Measurements from ENCODE around the gene UBE2J1. TPM values are rescaled to one million over a fixed set of nuclear protein-coding genes. Genes with fewer than 3 reads are reported as not detected.
"Not testable (repeated sequence)": the region's sequence is repeated elsewhere in the genome, so short reads cannot be mapped to it uniquely, and the experiment has no call there.

Gene UBE2J1
- total RNA-seq, 1 donor, result 29.4 TPM

DNA sequence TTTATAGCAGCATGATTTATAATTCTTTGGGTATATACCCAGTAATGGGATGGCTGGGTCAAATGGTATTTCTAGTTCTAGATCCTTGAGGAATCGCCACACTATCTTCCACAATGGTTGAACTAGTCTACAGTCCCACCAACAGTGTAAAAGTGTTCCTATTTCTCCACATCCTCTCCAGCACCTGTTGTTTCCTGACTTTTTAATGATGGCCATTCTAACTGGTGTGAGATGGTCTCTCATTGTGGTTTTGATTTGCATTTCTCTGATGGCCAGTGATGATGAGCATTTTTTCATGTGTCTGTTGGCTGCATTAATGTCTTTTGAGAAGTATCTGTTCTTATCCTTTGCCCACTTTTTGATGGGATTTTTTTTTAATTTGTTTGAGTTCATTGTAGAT lies 57.4 kb downstream of the UBE2J1 start:
- DNase-seq (ENCODE audit: low read depth in 2 of 3, low spot score in 2 of 3), result not testable (repeated sequence)

DNA sequence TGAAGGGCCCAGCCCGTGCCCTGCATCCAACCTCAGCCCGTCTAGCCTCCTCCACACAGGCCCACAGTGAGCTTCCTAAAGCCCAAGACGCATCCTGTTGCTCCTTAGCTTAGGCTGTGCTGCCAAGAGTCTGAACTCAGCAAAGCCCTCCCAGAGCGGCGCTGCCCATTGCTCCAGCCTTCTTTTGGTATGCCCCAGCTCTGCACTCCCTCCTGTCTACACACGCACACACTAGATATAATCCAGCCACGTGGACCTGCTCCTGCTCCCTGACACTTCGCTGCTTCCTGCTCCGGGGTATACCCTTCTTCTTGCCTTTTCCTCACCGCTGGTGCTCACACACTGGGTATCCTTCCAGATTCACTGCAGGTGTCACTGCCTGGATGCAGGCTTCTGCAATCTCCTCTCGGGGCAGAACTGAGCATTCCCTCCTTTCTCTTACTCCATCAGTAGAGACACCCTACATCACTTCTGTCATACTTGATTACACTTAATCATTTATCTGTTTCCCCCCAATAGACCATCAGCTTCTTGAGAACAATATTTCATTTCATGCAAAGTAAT lies 61.2 kb downstream of the UBE2J1 start:
- DNase-seq (ENCODE audit: low read depth in 2 of 3, low spot score in 2 of 3), result no peak

DNA sequence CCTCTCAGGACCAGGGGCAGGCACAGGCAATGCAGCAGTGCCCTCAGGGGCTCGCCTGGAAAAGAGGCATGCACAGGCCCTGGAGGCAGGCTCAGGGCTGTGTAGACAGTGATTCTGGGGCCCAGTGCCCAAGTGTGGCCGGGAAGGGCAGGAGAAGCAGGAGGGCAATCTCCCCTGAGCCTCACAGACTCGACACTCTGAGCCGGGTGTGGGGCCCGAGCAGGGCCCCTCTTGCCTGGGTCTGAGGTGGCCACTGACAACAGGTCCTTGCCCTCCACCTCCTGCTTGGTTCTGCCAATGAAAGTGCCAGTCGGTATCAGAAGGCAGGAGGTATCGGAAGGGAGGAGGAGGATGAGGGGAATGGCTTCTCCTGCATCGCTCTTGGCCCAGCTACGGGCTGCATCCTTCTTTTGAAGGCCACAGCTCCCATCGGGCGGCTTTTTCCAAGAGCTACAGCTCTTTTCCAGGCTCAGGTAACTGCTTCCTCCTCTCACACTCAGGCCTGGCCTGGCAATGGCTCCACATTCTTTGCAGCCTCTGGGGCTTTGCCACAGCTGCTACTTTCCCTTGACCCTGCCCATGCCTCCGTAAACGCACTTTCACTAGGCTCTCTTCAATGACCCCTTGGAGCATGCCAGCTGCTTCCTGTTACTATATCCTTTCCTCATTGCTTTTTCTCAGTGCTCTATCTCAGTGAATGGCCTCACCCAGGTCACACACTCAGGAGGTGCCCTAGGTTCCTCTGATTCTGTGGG lies 61.9 kb downstream of the UBE2J1 start:
- DNase-seq (ENCODE audit: low read depth in 2 of 3, low spot score in 2 of 3), result no peak

DNA sequence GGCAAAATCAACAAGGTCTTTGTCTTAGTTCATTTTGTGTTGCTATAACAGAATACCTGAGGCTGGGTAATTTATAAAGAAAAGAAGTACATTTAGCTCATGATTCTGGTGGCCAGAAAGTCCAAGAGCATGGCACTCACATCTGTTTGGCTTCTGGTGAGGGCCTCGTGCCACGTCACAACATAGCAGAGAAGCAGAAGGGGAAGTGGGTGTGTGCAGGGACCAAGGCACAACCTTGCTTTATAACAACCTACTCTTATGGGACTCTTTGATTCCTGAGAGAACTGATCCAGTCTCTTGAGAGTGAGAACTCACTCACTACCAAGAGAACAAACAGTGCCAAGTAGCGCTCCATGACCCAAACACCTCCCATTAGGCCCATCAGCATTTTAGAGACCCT lies 62.8 kb downstream of the UBE2J1 start:
- no peak for DNase-seq (ENCODE audit: low read depth in 2 of 3, low spot score in 2 of 3)

DNA sequence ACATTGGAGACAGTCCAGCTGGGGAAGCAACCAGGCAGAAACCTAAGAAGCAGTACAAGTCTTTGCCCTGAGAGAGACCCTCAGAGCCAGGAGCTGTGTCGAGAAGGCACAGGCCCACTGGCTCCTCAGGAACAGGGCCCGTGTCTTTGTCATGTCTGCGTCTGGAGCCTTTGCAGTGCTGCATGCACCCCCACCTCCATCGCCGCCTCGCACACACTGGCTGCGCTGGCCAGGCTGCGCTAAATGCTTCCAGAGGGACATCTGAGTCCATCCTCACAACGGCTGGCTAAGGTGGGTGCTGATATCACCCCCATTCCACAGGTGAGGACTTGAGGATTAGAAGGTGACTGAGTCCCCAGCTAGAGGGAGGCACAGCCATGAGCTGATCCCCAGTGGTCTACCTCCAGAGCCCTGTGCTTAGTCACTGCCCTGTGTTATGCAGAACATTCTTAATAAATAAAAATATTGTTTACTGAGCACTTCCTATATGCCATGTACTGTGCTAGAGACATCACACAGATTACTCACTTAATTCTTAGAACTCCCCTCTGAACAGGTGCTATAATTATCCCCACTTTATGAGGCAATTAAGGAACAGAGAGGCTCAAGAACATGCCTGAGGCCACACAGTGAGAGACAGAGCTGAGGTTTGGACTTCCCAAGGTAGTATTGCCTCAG lies 65.0 kb downstream of the UBE2J1 start:
- no peak for DNase-seq (ENCODE audit: low read depth in 2 of 3, low spot score in 2 of 3)

DNA sequence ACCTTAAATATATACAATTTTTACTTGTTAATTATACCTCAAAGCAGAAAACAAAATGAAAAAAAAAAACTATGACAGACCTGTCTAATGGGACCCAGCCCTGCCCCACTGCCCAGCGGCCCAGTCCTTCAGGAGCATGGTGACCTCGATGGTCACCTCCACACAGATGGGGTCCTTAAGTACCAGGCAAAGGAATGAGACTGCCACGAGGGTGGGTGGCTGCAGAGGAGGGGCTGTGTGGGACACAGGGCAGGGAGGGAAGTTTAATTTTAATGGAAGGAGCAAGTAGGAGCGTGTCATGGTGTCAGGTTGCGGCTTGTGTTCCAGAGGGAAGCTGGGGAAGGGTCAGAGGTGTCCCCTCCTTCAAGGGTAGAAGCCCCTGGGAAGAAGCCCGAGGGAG lies 66.0 kb downstream of the UBE2J1 start:
- DNase-seq (ENCODE audit: low read depth in 2 of 3, low spot score in 2 of 3), result no peak

DNA sequence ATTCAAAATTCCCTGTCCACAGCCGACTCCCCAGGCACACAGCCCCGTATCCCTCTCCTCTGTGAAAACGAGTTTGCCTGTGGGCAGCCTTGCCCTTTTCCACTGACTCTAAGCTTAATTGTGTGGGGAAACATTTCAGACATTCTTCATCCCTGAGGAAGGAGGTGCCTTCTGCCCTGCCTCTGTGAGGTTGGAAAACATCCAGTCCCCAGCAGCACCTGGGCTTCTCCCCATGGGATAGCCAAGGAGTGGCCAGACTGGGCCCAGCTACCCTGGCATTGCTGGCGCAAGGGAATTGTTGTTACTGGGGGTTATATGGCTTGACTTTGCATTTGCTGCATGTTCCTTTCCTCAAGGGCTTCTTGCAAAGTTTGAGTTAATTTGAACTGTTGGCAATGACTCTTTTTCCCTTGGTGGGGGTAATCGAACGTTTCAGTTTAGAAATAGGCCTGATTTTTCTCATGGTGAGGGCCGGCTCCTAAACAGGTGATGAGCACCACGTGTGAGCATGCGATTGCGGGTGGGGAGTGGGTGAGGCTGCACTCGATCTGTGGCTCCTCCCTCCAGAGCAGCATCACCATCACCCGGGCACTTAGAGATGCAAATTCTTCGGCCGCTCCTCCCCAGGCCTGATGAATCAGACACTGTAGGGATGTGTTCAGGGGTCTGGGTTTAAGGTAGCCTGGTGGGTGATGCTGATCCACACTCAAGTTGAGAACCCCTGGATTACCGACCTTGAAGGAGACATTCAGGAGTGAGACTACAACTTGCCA lies 67.4 kb downstream of the UBE2J1 start:
- no peak for DNase-seq (ENCODE audit: low read depth in 2 of 3, low spot score in 2 of 3)

DNA sequence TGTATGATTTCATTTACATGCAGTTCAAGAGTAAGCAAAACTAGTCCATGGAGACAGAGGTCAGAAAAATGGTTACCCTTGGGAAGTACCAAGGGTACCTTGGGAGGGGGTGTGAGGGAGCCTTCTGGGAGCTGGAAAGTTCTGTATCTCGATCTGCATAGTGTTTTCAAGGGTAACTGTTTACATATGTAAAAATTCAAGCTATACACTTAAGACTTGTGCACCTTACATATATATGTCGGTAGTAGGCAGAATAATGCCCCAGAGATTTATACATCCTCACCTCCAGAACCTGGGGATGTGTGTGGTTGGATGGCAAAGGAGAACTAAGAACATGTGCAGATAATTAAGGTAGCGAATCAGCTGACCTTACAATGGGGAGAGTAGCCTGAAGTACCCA lies 68.4 kb downstream of the UBE2J1 start:
- no peak for DNase-seq (ENCODE audit: low read depth in 2 of 3, low spot score in 2 of 3)

DNA sequence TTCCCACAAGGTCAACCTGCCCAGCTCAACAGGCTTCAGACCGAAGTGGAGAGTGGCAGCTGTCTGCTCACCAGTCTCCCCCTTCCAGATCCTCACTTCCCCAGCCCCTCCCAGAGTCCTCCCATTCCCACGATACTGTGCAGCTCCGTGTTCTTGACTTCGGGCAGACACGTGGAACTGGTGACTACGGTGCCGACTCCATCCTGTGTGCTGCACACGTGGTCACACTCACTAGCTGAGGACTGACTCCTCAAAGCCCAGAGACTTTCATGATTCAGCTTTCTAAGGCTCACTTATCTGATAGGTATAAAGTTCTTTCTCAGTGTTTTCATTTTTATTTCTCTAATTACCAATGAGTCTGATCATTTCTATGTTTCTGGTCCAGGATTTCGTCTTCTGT lies 69.8 kb downstream of the UBE2J1 start:
- no peak for DNase-seq (ENCODE audit: low read depth in 2 of 3, low spot score in 2 of 3)

DNA sequence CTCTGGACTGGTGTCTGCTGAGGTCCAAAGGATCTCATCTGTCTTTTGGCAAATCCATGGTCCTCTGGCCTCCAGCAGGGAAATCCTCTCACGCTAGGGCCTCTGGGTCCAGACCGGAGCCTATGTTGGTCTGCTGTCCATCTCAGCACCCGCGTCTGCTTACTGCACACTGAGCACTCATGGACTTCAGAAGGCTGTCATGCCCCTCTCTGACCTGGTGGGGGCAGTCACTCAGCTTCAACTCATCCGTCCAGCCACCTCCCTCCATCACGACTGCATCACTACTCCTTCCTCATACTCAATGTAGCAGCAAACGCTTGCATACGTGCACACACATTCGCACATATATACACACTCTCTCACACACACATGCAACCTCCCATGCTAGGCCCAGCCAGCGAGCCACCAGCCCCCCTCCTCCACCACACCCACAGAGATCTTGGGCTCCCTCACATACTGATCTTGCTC lies 70.7 kb downstream of the UBE2J1 start:
- peak in 2 of 3 donors; percentile 44 to 78 for DNase-seq (ENCODE audit: low read depth in 2 of 3, low spot score in 2 of 3)

DNA sequence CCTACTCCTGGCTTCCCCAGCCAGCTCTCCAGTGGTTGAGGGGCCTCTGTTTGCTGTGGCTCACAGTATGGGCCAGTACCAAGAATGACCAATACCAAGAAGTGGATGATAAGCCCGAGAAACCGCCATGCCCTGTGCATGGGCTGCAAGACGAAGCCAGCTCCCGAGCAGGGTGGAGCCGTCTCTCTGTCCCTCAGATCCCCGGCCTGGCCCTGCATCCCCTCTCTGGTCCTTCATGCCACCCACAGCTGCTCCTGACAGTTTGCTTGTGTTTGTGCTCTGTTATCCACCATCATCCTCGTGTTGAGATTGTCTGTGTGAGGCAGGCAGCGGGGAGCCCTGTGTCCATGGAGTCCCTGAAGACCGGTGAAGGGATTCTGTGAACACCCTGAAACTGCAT lies 73.6 kb downstream of the UBE2J1 start:
- no peak for DNase-seq (ENCODE audit: low read depth in 2 of 3, low spot score in 2 of 3)

Other genes starting within 250 kb of the UBE2J1 start
- 0.81 TPM for gene SRSF12, start 234.7 kb downstream of the UBE2J1 start, total RNA-seq
- gene PM20D2, start 206.7 kb downstream of the UBE2J1 start, total RNA-seq, result 14.5 TPM
- gene GABRR1, start 135.4 kb downstream of the UBE2J1 start, total RNA-seq, result not detected
- gene GABRR2, start 37.4 kb downstream of the UBE2J1 start, total RNA-seq, result 0.27 TPM
- gene RRAGD, start 59.6 kb upstream of the UBE2J1 start, total RNA-seq, result 7.8 TPM
- 15.3 TPM for gene ANKRD6, start 80.4 kb upstream of the UBE2J1 start, total RNA-seq